H9 (cell line): ENCODE data around the gene URI1. TPM values are rescaled to one million over a fixed set of nuclear protein-coding genes. Genes with fewer than 3 reads are reported as not detected.

Source experiments
- DNase-seq: peaks from one replicate; pipeline ENCODE4 v3.0.0-alpha.2; 2017
- H2AFZ ChIP-seq: one replicate; pipeline ENCODE4 v1.6.1; 2013; ENCODE audit warnings: mild to moderate bottlenecking, low read length, control low read depth, moderate library complexity
- H2AK5ac ChIP-seq: 2 replicates; pipeline ENCODE4 v1.6.1; 2013; ENCODE audit warnings: low read length, control low read depth, mixed read lengths; ENCODE audit not compliant: insufficient read length
- H2BK120ac ChIP-seq: one replicate; pipeline ENCODE4 v1.6.1; 2013; ENCODE audit warnings: low read depth, mild to moderate bottlenecking, low read length, control low read depth, inconsistent platforms; ENCODE audit not compliant: poor library complexity, severe bottlenecking
- H2BK12ac ChIP-seq: 2 replicates; pipeline ENCODE4 v1.6.1; 2013; ENCODE audit warnings: low read length, control low read depth, mixed read lengths, low read depth; ENCODE audit not compliant: insufficient read length
- H2BK15ac ChIP-seq: 2 replicates; pipeline ENCODE4 v1.6.1; 2013; ENCODE audit warnings: low read depth, low read length, control low read depth
- H2BK20ac ChIP-seq: one replicate; pipeline ENCODE4 v1.6.1; 2013; ENCODE audit warnings: low read depth, mild to moderate bottlenecking, low read length, control low read depth, inconsistent platforms; ENCODE audit not compliant: poor library complexity, severe bottlenecking
- H2BK5ac ChIP-seq: 2 replicates; pipeline ENCODE4 v1.6.1; 2013; ENCODE audit warnings: low read length, control low read depth, mixed read lengths; ENCODE audit not compliant: insufficient read length
- H3K14ac ChIP-seq: 2 replicates; pipeline ENCODE4 v1.6.1; 2013; ENCODE audit warnings: low read length, control low read depth; ENCODE audit not compliant: insufficient read depth
- H3K18ac ChIP-seq: 2 replicates; pipeline ENCODE4 v1.6.1; 2013; ENCODE audit warnings: low read depth, mild to moderate bottlenecking, mixed read lengths, low read length, control low read depth; ENCODE audit not compliant: insufficient read length
- H3K23ac ChIP-seq: 2 replicates; pipeline ENCODE4 v1.6.1; 2013; ENCODE audit warnings: low read length, control low read depth, mixed read lengths, low read depth; ENCODE audit not compliant: insufficient read length
- H3K23me2 ChIP-seq: 2 replicates; pipeline ENCODE4 v1.6.1; 2013; ENCODE audit warnings: low read depth, mild to moderate bottlenecking, mixed read lengths, low read length, control low read depth; ENCODE audit not compliant: insufficient read length, poor library complexity, severe bottlenecking
- H3K27ac ChIP-seq: 2 replicates; pipeline ENCODE4 v1.5.1; 2013; ENCODE audit warnings: low read length, control low read depth, mixed read lengths, low read depth; ENCODE audit not compliant: insufficient read length
- H3K27me3 ChIP-seq: 2 replicates; pipeline ENCODE4 v1.6.1; 2013; ENCODE audit warnings: low read length, control low read depth, inconsistent platforms; ENCODE audit not compliant: insufficient read depth
- H3K4ac ChIP-seq: 2 replicates; pipeline ENCODE4 v1.6.1; 2013; ENCODE audit warnings: low read depth, mild to moderate bottlenecking, control low read depth, inconsistent platforms, low read length, moderate library complexity
- H3K4me1 ChIP-seq: 2 replicates; pipeline ENCODE4 v1.6.1; 2013; ENCODE audit warnings: low read length, control low read depth, inconsistent platforms; ENCODE audit not compliant: insufficient read depth
- H3K4me2 ChIP-seq: 2 replicates; pipeline ENCODE4 v1.6.1; 2013; ENCODE audit warnings: low read length, control low read depth, mixed read lengths; ENCODE audit not compliant: insufficient read length, insufficient read depth
- H3K56ac ChIP-seq: 2 replicates; pipeline ENCODE4 v1.6.1; 2013; ENCODE audit warnings: low read depth, mild to moderate bottlenecking, mixed read lengths, low read length, control low read depth; ENCODE audit not compliant: insufficient read length
- H3K79me1 ChIP-seq: 2 replicates; pipeline ENCODE4 v1.6.1; 2013; ENCODE audit warnings: low read depth, mild to moderate bottlenecking, moderate library complexity, low read length, control low read depth, inconsistent platforms; ENCODE audit not compliant: insufficient read depth, poor library complexity, severe bottlenecking
- H3K79me2 ChIP-seq: 2 replicates; pipeline ENCODE4 v1.6.1; 2013; ENCODE audit warnings: low read length, control low read depth, inconsistent platforms; ENCODE audit not compliant: insufficient read depth
- H3K9ac ChIP-seq: 2 replicates; pipeline ENCODE4 v1.6.1; 2013; ENCODE audit warnings: low read length, control low read depth, mixed read lengths; ENCODE audit not compliant: insufficient read length; ENCODE audit errors: extremely low read depth
- H3K9me3 ChIP-seq: one replicate; pipeline ENCODE4 v1.6.1; 2013; ENCODE audit warnings: low read depth, low read length, inconsistent platforms; ENCODE audit not compliant: control insufficient read depth
- H3T11ph ChIP-seq: one replicate; pipeline ENCODE4 v1.6.1; 2013; ENCODE audit warnings: mild to moderate bottlenecking, low read length, control low read depth, inconsistent platforms
- H4K20me1 ChIP-seq: one replicate; pipeline ENCODE4 v1.6.1; 2013; ENCODE audit not compliant: control insufficient read depth, insufficient read length, insufficient read depth
- H4K5ac ChIP-seq: 2 replicates; pipeline ENCODE4 v1.6.1; 2013; ENCODE audit warnings: low read depth, mild to moderate bottlenecking, mixed read lengths, low read length, control low read depth; ENCODE audit not compliant: insufficient read length
- H4K8ac ChIP-seq: replicated peaks from 2 replicates; pipeline ENCODE4 v1.6.1; 2013; ENCODE audit warnings: low read length, control low read depth, mixed read lengths, low read depth; ENCODE audit not compliant: insufficient read length
- H4K91ac ChIP-seq: 2 replicates; pipeline ENCODE4 v1.6.1; 2013; ENCODE audit warnings: low read depth, mild to moderate bottlenecking, moderate library complexity, mixed read lengths, low read length, control low read depth; ENCODE audit not compliant: insufficient read length
- H3K27ac Mint-ChIP-seq, 3 experiments: 2 replicates in 2 of 3; 3 replicates in 1 of 3; pipeline ENCODE4 v1.8.0; 2020 to 2021; ENCODE audit warnings: mixed read lengths in 3 of 3, mild to moderate bottlenecking in 1 of 3, moderate library complexity in 1 of 3
- H3K27me3 Mint-ChIP-seq: 2 replicates; pipeline ENCODE4 v1.8.0; 2021; ENCODE audit warnings: low read depth, mild to moderate bottlenecking, moderate library complexity, mixed read lengths
- H3K36me3 Mint-ChIP-seq, 3 experiments: 2 replicates in 2 of 3; 3 replicates in 1 of 3; pipeline ENCODE4 v1.8.0; 2020 to 2021; ENCODE audit warnings: low read depth in 3 of 3, mixed read lengths in 3 of 3; ENCODE audit not compliant: insufficient read depth in 1 of 3
- H3K4me1 Mint-ChIP-seq, 2 experiments: 2 replicates each; pipeline ENCODE4 v1.8.0; 2020; ENCODE audit warnings: mixed read lengths in 2 of 2
- H3K4me3 Mint-ChIP-seq, 2 experiments: 2 replicates in 1 of 2; 3 replicates in 1 of 2; pipeline ENCODE4 v1.8.0; 2020 to 2021; ENCODE audit warnings: mild to moderate bottlenecking in 2 of 2, mixed read lengths in 2 of 2, moderate library complexity in 1 of 2
- H3K9me3 Mint-ChIP-seq, 2 experiments: 2 replicates in 1 of 2; 3 replicates in 1 of 2; pipeline ENCODE4 v1.8.0; 2020; ENCODE audit warnings: mild to moderate bottlenecking in 2 of 2, mixed read lengths in 2 of 2, moderate library complexity in 1 of 2
- WGBS: extraction: QIAGEN DNeasy Blood & Tissue Kit; methylation state at CpG from one replicate; pipeline ENCODE4 v1.1.7; 2013; ENCODE audit warnings: missing lambda C conversion rate, low lambda C conversion rate, mixed read lengths; ENCODE audit not compliant: insufficient read length; ENCODE audit errors: extremely low coverage; 5-methylcytosine and 5-hydroxymethylcytosine counted together
- total RNA-seq: library from RNA; stranded (reverse); gene quantifications from 2 replicates; pipeline ENCODE4 v1.2.1, GENCODE V29; 2021
- TF ChIP-seq, protein P1 (sequence below): fragments of 200-600 bp; sonication (generic); conservative IDR thresholded peaks from 3 replicates; pipeline ENCODE4 v1.8.0; 2021; ENCODE audit warnings: antibody characterized with exemption, mild to moderate bottlenecking

URI1 gene
- total RNA-seq, 1 experiment from 2014 or later, result 54.3 TPM

DNA sequence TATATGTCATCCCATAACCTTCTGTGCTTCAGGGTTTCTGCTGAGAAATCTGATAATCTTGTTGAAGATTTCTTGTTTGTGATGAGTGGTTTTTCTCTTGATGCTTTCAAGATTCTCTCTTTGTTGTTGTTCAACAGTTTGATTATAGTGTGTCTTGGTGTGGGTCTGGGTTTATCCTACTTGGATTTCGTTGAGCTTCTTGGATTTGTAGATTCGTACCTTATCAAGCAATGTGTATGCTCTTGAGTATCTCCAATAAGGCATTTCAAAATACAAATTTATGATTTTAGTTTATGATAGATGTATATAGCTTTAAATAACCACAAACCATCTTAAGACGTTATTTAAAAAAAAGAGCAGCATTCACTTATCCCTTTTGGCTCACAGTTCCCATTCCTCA, 57.5 kb downstream of the URI1 start:
- Histone ChIP-seq H3K4me2 (no peak overlapping the region), H3K56ac (no peak overlapping the region), H2BK20ac (no peak overlapping the region), H3K23me2 (no peaks in the 10 kb centered on the region), H4K5ac (no peak overlapping the region), H3K79me1 (peaks cover 3% of the 10 kb centered on the region), H2BK15ac (no peak overlapping the region), H2AFZ (no peak overlapping the region), H2BK5ac (no peak overlapping the region), H3K27ac (no peak overlapping the region), H3K14ac (no peak overlapping the region), H4K20me1 (no peaks in the 10 kb centered on the region), H3K9me3 (no peaks in the 10 kb centered on the region), H4K8ac (no peak overlapping the region), H2AK5ac (no peak overlapping the region), H3K23ac (no peak overlapping the region), H3K4me1 (no peaks in the 10 kb centered on the region), H4K91ac (no peak overlapping the region), H3K9ac (no peak overlapping the region), H3K4ac (no peak overlapping the region), H2BK12ac (no peak overlapping the region), H2BK120ac (no peak overlapping the region), H3K27me3 (no peaks in the 10 kb centered on the region), H3K79me2 (no peaks in the 10 kb centered on the region; the same call in 1 of the 2 replicates), H3K18ac (no peak overlapping the region), H3T11ph (no peak overlapping the region)
- H3K4me1 Mint-ChIP-seq, result peaks cover 5 to 11% of the 10 kb centered on the region in 2 experiments; a peak in 1 of 4 replicates
- no peak for DNase-seq
- TF ChIP-seq, protein P1, sequence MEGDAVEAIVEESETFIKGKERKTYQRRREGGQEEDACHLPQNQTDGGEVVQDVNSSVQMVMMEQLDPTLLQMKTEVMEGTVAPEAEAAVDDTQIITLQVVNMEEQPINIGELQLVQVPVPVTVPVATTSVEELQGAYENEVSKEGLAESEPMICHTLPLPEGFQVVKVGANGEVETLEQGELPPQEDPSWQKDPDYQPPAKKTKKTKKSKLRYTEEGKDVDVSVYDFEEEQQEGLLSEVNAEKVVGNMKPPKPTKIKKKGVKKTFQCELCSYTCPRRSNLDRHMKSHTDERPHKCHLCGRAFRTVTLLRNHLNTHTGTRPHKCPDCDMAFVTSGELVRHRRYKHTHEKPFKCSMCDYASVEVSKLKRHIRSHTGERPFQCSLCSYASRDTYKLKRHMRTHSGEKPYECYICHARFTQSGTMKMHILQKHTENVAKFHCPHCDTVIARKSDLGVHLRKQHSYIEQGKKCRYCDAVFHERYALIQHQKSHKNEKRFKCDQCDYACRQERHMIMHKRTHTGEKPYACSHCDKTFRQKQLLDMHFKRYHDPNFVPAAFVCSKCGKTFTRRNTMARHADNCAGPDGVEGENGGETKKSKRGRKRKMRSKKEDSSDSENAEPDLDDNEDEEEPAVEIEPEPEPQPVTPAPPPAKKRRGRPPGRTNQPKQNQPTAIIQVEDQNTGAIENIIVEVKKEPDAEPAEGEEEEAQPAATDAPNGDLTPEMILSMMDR, result no peak
- no peak overlapping the region for H3K4me3 Mint-ChIP-seq
- H3K36me3 Mint-ChIP-seq, result peaks cover 25 to 65% (median 34%) of the 10 kb centered on the region in 3 experiments
- no CpG with 5 or more reads among the region's 3 CpGs for WGBS
- no peaks in the 10 kb centered on the region for H3K27me3 Mint-ChIP-seq
- H3K27ac Mint-ChIP-seq, result no peak overlapping the region
- H3K9me3 Mint-ChIP-seq, result peaks cover 16 to 24% of the 10 kb centered on the region in 2 experiments
